OCI-LY3 (cell line): ENCODE results near the gene NOVA2.

Experiments used
- H2AFZ ChIP-seq: fragments of 200-600, 300-600 bp; shearing (Covaris generic); 2 replicates; pipeline ENCODE4 v1.6.0; 2014; ENCODE audit warnings: antibody characterized with exemption, low read depth, low read length
- H3K27ac ChIP-seq: fragments of 200-600, 300-600 bp; sonication (generic); 2 replicates; pipeline ENCODE4 v1.5.1; 2014; ENCODE audit warnings: mild to moderate bottlenecking, low read length, moderate library complexity, mixed read lengths
- H3K27me3 ChIP-seq: fragments of 200-600, 300-600 bp; sonication (generic); 2 replicates; pipeline ENCODE4 v1.6.1; 2014; ENCODE audit warnings: low read depth, low read length, mixed read lengths
- H3K36me3 ChIP-seq: fragments of 200-600, 300-600 bp; sonication (generic); replicated peaks from 2 replicates; pipeline ENCODE3; 2014; ENCODE audit warnings: low read depth, low read length, mixed read lengths
- H3K4me1 ChIP-seq: fragments of 300-600, 200-600 bp; sonication (generic); 2 replicates; pipeline ENCODE4 v1.6.1; 2014; ENCODE audit warnings: low read length, mixed read lengths
- H3K4me2 ChIP-seq: fragments of 200-600, 300-600 bp; sonication (generic); 2 replicates; pipeline ENCODE4 v1.6.1; 2014; ENCODE audit warnings: low read length, mixed read lengths
- H3K4me3 ChIP-seq: fragments of 300-600, 200-600 bp; sonication (generic); 2 replicates; pipeline ENCODE4 v1.5.1; 2014; ENCODE audit warnings: antibody characterized with exemption, mild to moderate bottlenecking, low read length, moderate library complexity
- H3K79me2 ChIP-seq: fragments of 300-600, 200-600 bp; shearing (Covaris generic); 2 replicates; pipeline ENCODE4 v1.6.1; 2014; ENCODE audit warnings: mild to moderate bottlenecking, low read length, mixed read lengths
- H3K9ac ChIP-seq: fragments of 300-600, 200-600 bp; shearing (Covaris generic); 2 replicates; pipeline ENCODE4 v1.6.0; 2014; ENCODE audit warnings: mild to moderate bottlenecking, low read length, moderate library complexity
- H3K9me3 ChIP-seq: fragments of 200-600, 300-600 bp; shearing (Covaris generic); 2 replicates; pipeline ENCODE4 v1.6.1; 2014; ENCODE audit warnings: low read length, mixed read lengths; ENCODE audit not compliant: insufficient read depth
- H4K20me1 ChIP-seq: fragments of 200-600, 300-600 bp; sonication (generic); 2 replicates; pipeline ENCODE4 v1.6.1; 2016; ENCODE audit warnings: low read length, mixed read lengths; ENCODE audit not compliant: insufficient read depth
- EZH2phosphoT487 ChIP-seq: fragments of 200-600 bp; shearing (Covaris generic); IDR thresholded peaks from 2 replicates; pipeline ENCODE4 v1.6.1; 2018; ENCODE audit warnings: antibody characterized with exemption, mixed run types, low read depth
- TF ChIP-seq, protein P1 (sequence below): fragments of 200-600, 300-600 bp; sonication (generic); IDR thresholded peaks from 2 replicates; pipeline ENCODE4 v1.5.1; 2014; ENCODE audit warnings: antibody characterized with exemption, low read length, low read depth

The NOVA2 gene

DNA sequence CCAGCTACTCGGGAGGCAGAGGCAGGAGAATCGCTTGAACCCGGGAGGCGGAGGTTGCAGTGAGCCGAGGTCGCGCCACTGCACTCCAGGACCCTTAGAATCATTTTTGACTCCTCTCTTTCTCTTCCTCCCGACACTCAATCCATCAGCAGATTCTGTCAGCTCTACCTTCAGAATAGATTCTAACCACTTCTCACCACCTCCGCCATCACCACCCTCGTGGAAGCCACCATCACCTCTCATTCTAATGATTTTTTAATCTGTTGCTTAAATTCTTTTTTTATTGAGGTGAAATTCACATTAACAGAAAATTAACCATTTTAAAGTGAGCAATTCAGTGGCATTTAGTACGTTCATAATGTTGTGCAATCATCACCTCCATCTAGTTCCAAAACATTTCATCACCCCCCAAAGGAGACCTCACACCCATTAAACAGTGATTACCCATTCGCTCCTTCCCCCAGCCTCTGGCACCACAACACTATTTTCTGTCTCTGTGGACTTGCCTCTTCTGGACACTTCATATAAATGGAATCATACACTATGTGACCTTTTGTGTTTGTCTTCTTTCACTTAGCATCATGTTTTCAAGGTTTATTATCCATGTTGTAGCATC lies 16.6 kb upstream of the NOVA2 start:
- H3K27me3 ChIP-seq = peaks cover 11% of the 10 kb centered on the region; the same call in 1 of the 2 replicates
- H3K9me3 ChIP-seq = no peaks in the 10 kb centered on the region
- H2AFZ ChIP-seq = no peak overlapping the region
- H4K20me1 ChIP-seq = no peaks in the 10 kb centered on the region
- TF ChIP-seq, protein P1, sequence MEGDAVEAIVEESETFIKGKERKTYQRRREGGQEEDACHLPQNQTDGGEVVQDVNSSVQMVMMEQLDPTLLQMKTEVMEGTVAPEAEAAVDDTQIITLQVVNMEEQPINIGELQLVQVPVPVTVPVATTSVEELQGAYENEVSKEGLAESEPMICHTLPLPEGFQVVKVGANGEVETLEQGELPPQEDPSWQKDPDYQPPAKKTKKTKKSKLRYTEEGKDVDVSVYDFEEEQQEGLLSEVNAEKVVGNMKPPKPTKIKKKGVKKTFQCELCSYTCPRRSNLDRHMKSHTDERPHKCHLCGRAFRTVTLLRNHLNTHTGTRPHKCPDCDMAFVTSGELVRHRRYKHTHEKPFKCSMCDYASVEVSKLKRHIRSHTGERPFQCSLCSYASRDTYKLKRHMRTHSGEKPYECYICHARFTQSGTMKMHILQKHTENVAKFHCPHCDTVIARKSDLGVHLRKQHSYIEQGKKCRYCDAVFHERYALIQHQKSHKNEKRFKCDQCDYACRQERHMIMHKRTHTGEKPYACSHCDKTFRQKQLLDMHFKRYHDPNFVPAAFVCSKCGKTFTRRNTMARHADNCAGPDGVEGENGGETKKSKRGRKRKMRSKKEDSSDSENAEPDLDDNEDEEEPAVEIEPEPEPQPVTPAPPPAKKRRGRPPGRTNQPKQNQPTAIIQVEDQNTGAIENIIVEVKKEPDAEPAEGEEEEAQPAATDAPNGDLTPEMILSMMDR = no peak
- no peak for TF ChIP-seq EZH2phosphoT487
- H3K4me2 ChIP-seq = no peak overlapping the region
- no peak overlapping the region for H3K27ac ChIP-seq
- no peaks in the 10 kb centered on the region for H3K36me3 ChIP-seq
- H3K79me2 ChIP-seq = no peaks in the 10 kb centered on the region
- H3K9ac ChIP-seq = no peak overlapping the region
- peaks cover 3% of the 10 kb centered on the region; the same call in 1 of the 2 replicates for H3K4me1 ChIP-seq
- no peak overlapping the region for H3K4me3 ChIP-seq

DNA sequence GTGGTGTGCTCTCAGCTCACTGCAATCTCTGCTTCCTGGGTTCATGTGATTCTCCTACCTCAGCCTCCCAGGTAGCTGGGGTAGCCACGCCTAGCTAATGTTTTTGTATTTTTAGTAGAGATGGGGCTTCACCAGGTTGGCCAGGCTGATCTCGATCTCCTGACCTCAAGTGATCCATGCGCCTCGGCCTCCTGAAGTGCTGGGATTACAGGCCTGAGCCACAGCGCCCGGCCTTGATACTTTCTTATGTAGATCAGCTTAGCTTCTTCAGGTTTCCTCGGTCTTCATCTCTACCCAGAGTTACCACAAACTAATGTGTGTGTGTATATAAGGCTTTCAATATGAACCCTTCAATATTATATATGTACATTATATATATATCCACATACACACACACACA lies 11.7 kb upstream of the NOVA2 start:
- TF ChIP-seq, protein P1 = no peak
- no peak for TF ChIP-seq EZH2phosphoT487
- no peak overlapping the region for H2AFZ ChIP-seq
- H4K20me1 ChIP-seq = no peaks in the 10 kb centered on the region
- H3K4me1 ChIP-seq = no peaks in the 10 kb centered on the region
- no peak overlapping the region for H3K4me2 ChIP-seq
- H3K27me3 ChIP-seq = peaks cover 9% of the 10 kb centered on the region; the same call in 1 of the 2 replicates
- H3K36me3 ChIP-seq = no peaks in the 10 kb centered on the region
- H3K9ac ChIP-seq = no peak overlapping the region
- no peak overlapping the region for H3K4me3 ChIP-seq
- no peaks in the 10 kb centered on the region for H3K79me2 ChIP-seq
- H3K9me3 ChIP-seq = no peaks in the 10 kb centered on the region
- no peak overlapping the region for H3K27ac ChIP-seq

DNA sequence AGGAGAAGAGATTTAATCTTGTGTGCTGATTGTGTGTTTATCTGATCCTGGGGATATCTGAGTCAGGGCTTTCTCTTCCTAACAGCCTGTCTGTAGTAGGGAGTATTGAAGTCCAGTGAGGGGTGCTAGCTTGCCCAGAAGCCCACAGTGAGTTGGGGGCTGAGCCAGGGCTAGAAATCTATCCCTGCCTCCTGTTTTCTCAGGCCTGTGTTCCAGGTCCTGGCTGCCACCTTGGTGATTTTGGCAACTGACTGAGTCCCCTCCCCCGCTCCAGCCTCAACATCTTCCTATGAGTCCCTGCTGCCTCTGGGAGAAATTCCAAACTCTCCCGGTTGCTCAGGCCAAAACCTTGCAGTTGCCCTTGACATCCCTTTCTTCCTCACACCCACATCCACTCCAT lies 7.7 kb upstream of the NOVA2 start:
- Histone ChIP-seq H3K79me2 (no peaks in the 10 kb centered on the region), H2AFZ (no peak overlapping the region), H3K4me3 (no peak overlapping the region), H3K9ac (no peak overlapping the region), H3K27ac (no peak overlapping the region), H3K36me3 (no peaks in the 10 kb centered on the region), H3K9me3 (no peaks in the 10 kb centered on the region), H3K4me2 (no peak overlapping the region), H3K4me1 (no peaks in the 10 kb centered on the region), H4K20me1 (no peaks in the 10 kb centered on the region), H3K27me3 (peaks cover 4% of the 10 kb centered on the region)
- TF ChIP-seq, protein P1 = no peak
- no peak for TF ChIP-seq EZH2phosphoT487

DNA sequence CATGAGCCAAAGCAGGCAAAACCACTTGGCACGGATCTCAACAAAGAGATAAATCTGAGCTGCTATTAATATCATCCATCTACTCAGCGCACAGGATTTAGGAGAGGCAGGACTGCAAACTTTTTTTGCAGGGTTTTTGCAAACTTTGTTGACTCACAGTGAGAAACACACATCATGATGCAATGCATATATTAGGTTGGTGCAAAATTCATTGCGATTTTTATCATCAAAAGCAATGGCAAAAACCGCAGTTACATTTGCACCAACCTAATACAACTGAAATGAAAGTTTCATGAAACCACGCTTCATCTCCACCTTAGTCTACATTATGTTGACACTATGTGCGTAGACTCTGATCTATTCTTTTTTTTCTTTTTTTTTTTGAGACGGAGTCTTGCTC lies 4.5 kb upstream of the NOVA2 start:
- no peak overlapping the region for H2AFZ ChIP-seq
- H3K79me2 ChIP-seq = no peaks in the 10 kb centered on the region
- H3K36me3 ChIP-seq = no peaks in the 10 kb centered on the region
- no peaks in the 10 kb centered on the region for H3K9me3 ChIP-seq
- H3K4me2 ChIP-seq = no peak overlapping the region
- no peak overlapping the region for H3K9ac ChIP-seq
- no peak overlapping the region for H3K27ac ChIP-seq
- peaks cover 4% of the 10 kb centered on the region for H3K27me3 ChIP-seq
- H3K4me3 ChIP-seq = no peak overlapping the region
- TF ChIP-seq, protein P1 = no peak
- TF ChIP-seq EZH2phosphoT487 = no peak
- H3K4me1 ChIP-seq = no peaks in the 10 kb centered on the region
- H4K20me1 ChIP-seq = no peaks in the 10 kb centered on the region
